ENCODE data around the gene C11orf86.
A peak's percentile ranks its signal among the peaks of the same experiment; 100 is the strongest.
"Not testable (repeated sequence)": the region's sequence is repeated elsewhere in the genome, so short reads cannot be mapped to it uniquely, and the experiment has no call there.

The C11orf86 gene

DNA sequence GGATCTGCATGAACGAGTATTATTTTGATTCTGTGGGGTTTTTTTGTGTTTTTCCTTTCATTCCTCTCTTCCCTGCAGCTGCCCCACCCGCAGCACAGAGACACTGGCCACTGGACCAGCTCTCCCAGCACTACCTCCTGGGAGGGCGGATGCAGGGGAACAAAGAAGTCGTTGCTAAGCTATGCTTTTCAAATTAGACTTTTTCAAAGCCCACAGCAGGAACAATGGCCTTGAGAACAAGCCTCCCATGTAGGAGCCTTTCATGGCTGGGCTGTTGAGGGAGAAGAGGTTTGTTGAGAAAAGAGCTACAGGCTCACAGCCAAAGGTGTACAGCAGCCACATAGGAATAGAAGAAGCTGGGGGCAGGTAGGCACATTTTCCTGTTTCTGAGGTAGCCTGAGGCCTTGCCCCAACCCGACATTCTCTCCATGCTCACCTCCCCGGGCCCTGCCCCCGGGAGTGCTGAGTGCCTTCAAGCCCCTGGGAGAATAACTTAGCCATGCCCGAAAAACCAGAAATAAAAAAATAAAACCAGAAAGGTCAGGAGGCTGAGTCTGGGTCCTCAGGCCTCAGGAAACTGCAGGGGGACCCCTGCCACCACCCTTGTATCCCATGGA lies 27.3 kb downstream of the C11orf86 start:
- Histone ChIP-seq H3K4me2 (ENCODE audit: low read length) (no peak overlapping the region), H3K9me2 (replicated peaks; ENCODE audit: control insufficient read depth, low read length) (no peaks in the 10 kb centered on the region), H4K20me1 (ENCODE audit: control insufficient read depth, insufficient read depth, low read depth, low read length) (no peaks in the 10 kb centered on the region), H3K4me1 (ENCODE audit: control insufficient read depth, low read length) (peaks cover 7% of the 10 kb centered on the region), H3F3A (ENCODE audit: control insufficient read depth, insufficient read depth) (no peaks in the 10 kb centered on the region), H3K27me3 (ENCODE audit: control insufficient read depth, low read length) (0 out of 2 replicates have a peak, but pooled peaks cover 5% of the 10 kb centered on the region), H3K36me3 (ENCODE audit: control insufficient read depth, low read length) (no peaks in the 10 kb centered on the region), H3K9me3 (ENCODE audit: control insufficient read depth, insufficient read depth, low read length) (no peaks in the 10 kb centered on the region), H3K4me3 (ENCODE audit: low read length) (no peak overlapping the region), H3K27ac (ENCODE audit: low read depth, low read length) (no peak overlapping the region), H3K79me2 (ENCODE audit: control insufficient read depth, low read length) (no peaks in the 10 kb centered on the region)
- no peak for TF ChIP-seq EZH2phosphoT487 (IDR thresholded peaks at IDR 0.05; ENCODE audit: borderline replicate concordance, low read length)

DNA sequence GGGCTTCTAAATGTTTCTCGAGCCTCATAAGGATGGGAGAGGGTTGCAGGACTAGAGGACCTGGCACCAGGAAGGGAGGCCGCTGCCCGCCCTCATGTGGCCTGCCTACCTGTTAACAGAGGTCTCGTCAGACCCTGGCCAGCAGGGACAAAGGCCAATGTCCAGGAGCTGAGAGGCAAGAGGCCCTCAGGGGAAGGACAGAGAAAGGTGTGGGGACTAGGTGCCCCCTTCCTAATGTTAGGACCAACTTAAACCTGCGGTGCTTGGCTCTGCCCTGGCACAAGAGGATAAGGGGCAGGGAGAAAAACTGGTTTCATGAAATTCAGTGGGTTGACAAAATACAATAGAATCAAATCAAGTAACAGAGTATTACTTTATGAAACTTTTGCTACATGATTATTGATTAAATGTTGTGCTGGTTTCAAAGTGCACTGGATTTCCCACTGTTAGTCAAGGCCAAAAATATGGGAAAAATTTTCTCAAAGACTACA lies 27.9 kb downstream of the C11orf86 start:
- no peaks in the 10 kb centered on the region for H3K36me3 ChIP-seq (ENCODE audit: control insufficient read depth, low read length)
- peaks cover 7% of the 10 kb centered on the region for H3K4me1 ChIP-seq (ENCODE audit: control insufficient read depth, low read length)
- H4K20me1 ChIP-seq (ENCODE audit: control insufficient read depth, insufficient read depth, low read depth, low read length) = no peaks in the 10 kb centered on the region
- H3K79me2 ChIP-seq (ENCODE audit: control insufficient read depth, low read length) = no peaks in the 10 kb centered on the region
- H3K4me3 ChIP-seq (ENCODE audit: low read length) = no peak overlapping the region
- no peaks in the 10 kb centered on the region for H3F3A ChIP-seq (ENCODE audit: control insufficient read depth, insufficient read depth)
- H3K27me3 ChIP-seq (ENCODE audit: control insufficient read depth, low read length) = 0 out of 2 replicates have a peak, but pooled peaks cover 5% of the 10 kb centered on the region
- H3K9me3 ChIP-seq (ENCODE audit: control insufficient read depth, insufficient read depth, low read length) = no peaks in the 10 kb centered on the region
- H3K4me2 ChIP-seq (ENCODE audit: low read length) = no peak overlapping the region
- no peak for TF ChIP-seq EZH2phosphoT487 (IDR thresholded peaks at IDR 0.05; ENCODE audit: borderline replicate concordance, low read length)
- TF ChIP-seq, protein P1, sequence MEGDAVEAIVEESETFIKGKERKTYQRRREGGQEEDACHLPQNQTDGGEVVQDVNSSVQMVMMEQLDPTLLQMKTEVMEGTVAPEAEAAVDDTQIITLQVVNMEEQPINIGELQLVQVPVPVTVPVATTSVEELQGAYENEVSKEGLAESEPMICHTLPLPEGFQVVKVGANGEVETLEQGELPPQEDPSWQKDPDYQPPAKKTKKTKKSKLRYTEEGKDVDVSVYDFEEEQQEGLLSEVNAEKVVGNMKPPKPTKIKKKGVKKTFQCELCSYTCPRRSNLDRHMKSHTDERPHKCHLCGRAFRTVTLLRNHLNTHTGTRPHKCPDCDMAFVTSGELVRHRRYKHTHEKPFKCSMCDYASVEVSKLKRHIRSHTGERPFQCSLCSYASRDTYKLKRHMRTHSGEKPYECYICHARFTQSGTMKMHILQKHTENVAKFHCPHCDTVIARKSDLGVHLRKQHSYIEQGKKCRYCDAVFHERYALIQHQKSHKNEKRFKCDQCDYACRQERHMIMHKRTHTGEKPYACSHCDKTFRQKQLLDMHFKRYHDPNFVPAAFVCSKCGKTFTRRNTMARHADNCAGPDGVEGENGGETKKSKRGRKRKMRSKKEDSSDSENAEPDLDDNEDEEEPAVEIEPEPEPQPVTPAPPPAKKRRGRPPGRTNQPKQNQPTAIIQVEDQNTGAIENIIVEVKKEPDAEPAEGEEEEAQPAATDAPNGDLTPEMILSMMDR (IDR thresholded peaks at IDR 0.05; ENCODE audit: low read depth, low read length, poor library complexity, severe bottlenecking) = no peak
- no peak overlapping the region for H3K27ac ChIP-seq (ENCODE audit: low read depth, low read length)
- H3K9me2 ChIP-seq (replicated peaks; ENCODE audit: control insufficient read depth, low read length) = no peaks in the 10 kb centered on the region

DNA sequence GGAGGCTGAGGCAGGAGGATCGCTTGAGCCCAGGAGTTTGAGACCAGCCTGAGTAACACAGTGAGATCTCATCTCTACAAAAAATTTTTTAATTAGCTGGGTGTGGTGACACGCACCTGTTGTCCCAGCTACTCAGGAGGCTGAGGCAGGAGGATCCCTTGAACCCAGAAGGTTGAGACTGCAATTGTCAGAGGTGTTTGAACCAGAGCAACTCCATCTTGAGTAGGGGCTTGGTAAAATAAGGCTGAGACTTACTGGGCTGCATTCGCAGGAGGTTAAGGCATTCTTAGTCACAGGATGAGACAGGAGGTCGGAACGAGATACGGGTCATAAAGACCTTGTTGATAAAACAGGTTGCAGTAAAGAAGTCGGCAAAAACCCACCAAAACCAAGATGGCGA lies 30.1 kb downstream of the C11orf86 start:
- not testable (repeated sequence) for H3K4me3 ChIP-seq (ENCODE audit: low read length); H3K36me3 ChIP-seq (ENCODE audit: control insufficient read depth, low read length)
- 0 out of 2 replicates have a peak, but pooled peaks cover 11% of the 10 kb centered on the region for H3K27me3 ChIP-seq (ENCODE audit: control insufficient read depth, low read length)

DNA sequence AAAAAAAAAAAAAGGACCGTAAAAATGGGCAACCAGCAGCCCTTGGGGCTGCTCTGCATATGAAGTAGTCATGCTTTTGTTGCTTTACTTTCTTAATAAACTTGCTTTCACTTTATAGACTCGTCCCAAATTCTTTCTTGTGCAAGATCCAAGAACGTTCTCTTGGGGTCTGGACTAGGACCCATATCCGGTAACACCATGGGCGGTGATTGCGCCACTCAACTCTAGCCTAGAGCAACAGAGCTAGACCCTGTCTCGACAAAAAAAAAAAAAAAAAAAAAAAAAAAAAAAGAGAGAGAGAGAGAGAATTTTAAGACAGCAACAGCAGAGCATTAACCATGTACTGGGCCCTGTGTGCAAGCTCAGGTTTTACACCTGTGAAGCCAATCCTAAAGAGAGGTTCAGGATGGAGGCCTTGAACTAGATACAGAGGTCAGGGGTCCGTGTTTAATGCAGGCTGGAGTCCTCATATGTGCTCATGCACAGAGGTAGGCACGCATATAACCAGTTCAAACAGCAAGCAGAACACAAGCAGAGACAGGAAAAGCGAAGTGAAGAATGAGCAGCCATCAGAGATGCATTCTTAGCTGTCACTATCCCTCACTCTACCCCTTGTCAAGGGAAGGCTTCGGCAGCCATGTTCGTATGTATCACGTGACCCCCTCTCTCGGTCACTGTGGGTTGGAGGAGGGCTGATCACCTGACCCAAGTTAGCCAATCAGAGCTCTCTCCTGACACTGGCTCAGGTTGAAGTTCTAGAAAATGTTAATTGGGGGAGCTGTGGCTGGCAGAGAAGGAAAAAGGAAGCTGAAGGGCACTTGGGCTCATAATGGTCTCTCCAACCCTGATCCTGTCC lies 31.2 kb downstream of the C11orf86 start:
- Histone ChIP-seq H3K27ac (ENCODE audit: low read depth, low read length) (no peak overlapping the region), H3F3A (ENCODE audit: control insufficient read depth, insufficient read depth) (no peaks in the 10 kb centered on the region), H3K27me3 (ENCODE audit: control insufficient read depth, low read length) (0 out of 2 replicates have a peak, but pooled peaks cover 8% of the 10 kb centered on the region), H3K4me1 (ENCODE audit: control insufficient read depth, low read length) (peaks cover 7% of the 10 kb centered on the region), H3K36me3 (ENCODE audit: control insufficient read depth, low read length) (no peaks in the 10 kb centered on the region), H3K9me2 (replicated peaks; ENCODE audit: control insufficient read depth, low read length) (no peaks in the 10 kb centered on the region), H3K79me2 (ENCODE audit: control insufficient read depth, low read length) (no peaks in the 10 kb centered on the region), H3K9me3 (ENCODE audit: control insufficient read depth, insufficient read depth, low read length) (no peaks in the 10 kb centered on the region), H4K20me1 (ENCODE audit: control insufficient read depth, insufficient read depth, low read depth, low read length) (no peaks in the 10 kb centered on the region), H3K4me3 (ENCODE audit: low read length) (0 out of 2 replicates have a peak overlapping the region, but pooled peaks have one; percentile 15), H3K4me2 (ENCODE audit: low read length) (peak overlapping the region; percentile 28; the same call in 1 of the 2 replicates)
- no peak for TF ChIP-seq EZH2phosphoT487 (IDR thresholded peaks at IDR 0.05; ENCODE audit: borderline replicate concordance, low read length)
- TF ChIP-seq, protein P1 (IDR thresholded peaks at IDR 0.05; ENCODE audit: low read depth, low read length, poor library complexity, severe bottlenecking) = no peak

More for the DNA sequence above, 30.1 kb downstream of the C11orf86 start:
- H3K79me2 ChIP-seq (ENCODE audit: control insufficient read depth, low read length); H3K4me1 ChIP-seq (ENCODE audit: control insufficient read depth, low read length); H3K9me3 ChIP-seq (ENCODE audit: control insufficient read depth, insufficient read depth, low read length); H3F3A ChIP-seq (ENCODE audit: control insufficient read depth, insufficient read depth); H3K9me2 ChIP-seq (replicated peaks; ENCODE audit: control insufficient read depth, low read length); H4K20me1 ChIP-seq (ENCODE audit: control insufficient read depth, insufficient read depth, low read depth, low read length); H3K27ac ChIP-seq (ENCODE audit: low read depth, low read length); H3K4me2 ChIP-seq (ENCODE audit: low read length): not testable (repeated sequence)
